BJ (cell line): ENCODE results near the gene PALLD. TPM values are rescaled to one million over a fixed set of nuclear protein-coding genes. Genes with fewer than 3 reads are reported as not detected.

Experiments
- CTCF ChIA-PET: fragments of 350-600 bp; formaldehyde crosslinking; extraction: SDS; loops from one replicate; lab custom pipeline; 2021; ENCODE audit warnings: antibody characterized with exemption, inconsistent platforms; lab: Yijun Ruan, JAX
- POLR2A ChIA-PET: fragments of 300-600 bp; sonication (Branson Sonifier 250); formaldehyde crosslinking; extraction: SDS; loops from one replicate; lab custom pipeline; 2021; ENCODE audit warnings: antibody characterized with exemption; lab: Charles Lee
- DNase-seq: peaks from one replicate; pipeline ENCODE4 v3.0.0-alpha.2; 2011; ENCODE audit warnings: low read depth
- H3K27me3 ChIP-seq: 2 replicates; pipeline ENCODE4 v1.6.0; 2011; ENCODE audit warnings: low read length; ENCODE audit not compliant: control insufficient read depth, insufficient read depth
- H3K36me3 ChIP-seq: 2 replicates; pipeline ENCODE4 v1.5.1; 2011; ENCODE audit warnings: low read length; ENCODE audit not compliant: control insufficient read depth, insufficient read depth
- H3K4me3 ChIP-seq: 2 replicates; pipeline ENCODE4 v1.5.1; 2011; ENCODE audit warnings: low read depth, mild to moderate bottlenecking, control low read depth, low read length
- polyA plus RNA-seq: library from polyadenylated mRNA; depleted of rRNA; stranded (reverse); fragments of >200 nt; gene quantifications from 2 replicates; pipeline ENCODE4 v1.2.3, GENCODE V29; 2011
- TF ChIP-seq, protein P1 (sequence below): IDR thresholded peaks from 2 replicates; pipeline ENCODE4 v1.5.1; 2011; ENCODE audit warnings: low read depth, mild to moderate bottlenecking, control low read depth, inconsistent platforms, low read length, moderate library complexity; ENCODE audit not compliant: insufficient read depth

The PALLD gene
- polyA plus RNA-seq, 1 experiment, result 30.3 TPM

DNA sequence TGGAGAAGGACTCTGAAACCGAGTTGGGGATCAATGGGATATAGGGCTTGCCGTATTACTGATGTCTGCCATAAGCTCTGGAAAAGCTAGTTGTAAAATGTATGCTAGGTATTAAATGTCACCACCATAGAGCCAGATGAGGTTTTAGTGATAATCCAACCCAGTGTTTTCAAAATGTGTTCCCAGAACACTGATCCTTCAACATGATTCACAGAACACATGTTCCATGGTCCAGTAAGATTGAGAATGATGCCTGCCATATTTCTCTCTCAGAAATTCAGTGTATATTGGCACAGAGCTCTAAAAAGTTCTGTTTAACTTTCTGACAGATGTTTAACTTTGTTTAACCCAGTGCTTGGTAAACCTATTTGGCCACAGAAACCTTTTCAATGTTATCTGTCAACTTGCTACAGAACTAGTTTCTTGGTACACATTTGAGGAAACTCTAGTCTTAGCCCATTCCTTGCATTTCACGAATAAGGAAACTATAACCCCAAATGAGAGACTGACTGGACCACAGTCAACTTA lies 160.2 kb downstream of the PALLD start:
- no peak for DNase-seq
- Histone ChIP-seq H3K4me3 (no peak overlapping the region), H3K27me3 (peaks cover under 1% of the 10 kb centered on the region), H3K36me3 (no peaks in the 10 kb centered on the region)
- TF ChIP-seq, protein P1, sequence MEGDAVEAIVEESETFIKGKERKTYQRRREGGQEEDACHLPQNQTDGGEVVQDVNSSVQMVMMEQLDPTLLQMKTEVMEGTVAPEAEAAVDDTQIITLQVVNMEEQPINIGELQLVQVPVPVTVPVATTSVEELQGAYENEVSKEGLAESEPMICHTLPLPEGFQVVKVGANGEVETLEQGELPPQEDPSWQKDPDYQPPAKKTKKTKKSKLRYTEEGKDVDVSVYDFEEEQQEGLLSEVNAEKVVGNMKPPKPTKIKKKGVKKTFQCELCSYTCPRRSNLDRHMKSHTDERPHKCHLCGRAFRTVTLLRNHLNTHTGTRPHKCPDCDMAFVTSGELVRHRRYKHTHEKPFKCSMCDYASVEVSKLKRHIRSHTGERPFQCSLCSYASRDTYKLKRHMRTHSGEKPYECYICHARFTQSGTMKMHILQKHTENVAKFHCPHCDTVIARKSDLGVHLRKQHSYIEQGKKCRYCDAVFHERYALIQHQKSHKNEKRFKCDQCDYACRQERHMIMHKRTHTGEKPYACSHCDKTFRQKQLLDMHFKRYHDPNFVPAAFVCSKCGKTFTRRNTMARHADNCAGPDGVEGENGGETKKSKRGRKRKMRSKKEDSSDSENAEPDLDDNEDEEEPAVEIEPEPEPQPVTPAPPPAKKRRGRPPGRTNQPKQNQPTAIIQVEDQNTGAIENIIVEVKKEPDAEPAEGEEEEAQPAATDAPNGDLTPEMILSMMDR, result no peak
- POLR2A ChIA-PET, result no interaction called here
- CTCF ChIA-PET, result interaction anchor here (1.0 to 1.3 kb wide), 2 partner anchors 21 to 26 kb away, joined by 3 read pairs; no protein-coding TSS in a partner anchor

DNA sequence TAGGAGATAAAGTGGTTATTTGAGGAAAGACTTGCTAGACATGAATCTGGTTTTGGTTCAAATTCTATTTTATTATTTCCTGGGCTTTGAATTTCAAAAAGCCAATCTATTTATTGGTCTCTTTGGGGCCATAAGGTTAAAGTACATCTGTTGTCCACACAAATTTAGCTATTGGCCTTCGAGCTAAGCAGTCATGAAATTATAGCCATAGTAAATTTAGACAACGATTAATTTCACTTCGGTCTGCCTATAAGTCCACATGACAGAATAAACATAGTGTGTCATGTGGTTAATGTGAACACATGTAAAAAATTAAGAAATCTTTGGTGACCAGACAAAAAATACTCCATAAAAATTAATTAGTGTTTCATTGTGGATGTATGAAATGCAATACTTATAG lies 161.9 kb downstream of the PALLD start:
- no peak overlapping the region for H3K4me3 ChIP-seq
- no peaks in the 10 kb centered on the region for H3K36me3 ChIP-seq
- peaks cover 5% of the 10 kb centered on the region for H3K27me3 ChIP-seq
- ChIA-PET CTCF (interaction anchor here (0.6 to 1.5 kb wide), 2 partner anchors 9 to 72 kb away, joined by 3 read pairs; no protein-coding TSS in a partner anchor), POLR2A (no interaction called here)
- DNase-seq, result no peak
- TF ChIP-seq, protein P1, result no peak

GRCh38 chr4:168659741-168660465 lies 163.1 kb downstream of the PALLD start:
- Histone ChIP-seq H3K4me3 (no peak overlapping the region), H3K27me3 (peaks cover 5% of the 10 kb centered on the region), H3K36me3 (no peaks in the 10 kb centered on the region)
- TF ChIP-seq, protein P1, result no peak
- ChIA-PET POLR2A (no interaction called here), CTCF (no interaction called here)
- DNase-seq, result no peak

DNA sequence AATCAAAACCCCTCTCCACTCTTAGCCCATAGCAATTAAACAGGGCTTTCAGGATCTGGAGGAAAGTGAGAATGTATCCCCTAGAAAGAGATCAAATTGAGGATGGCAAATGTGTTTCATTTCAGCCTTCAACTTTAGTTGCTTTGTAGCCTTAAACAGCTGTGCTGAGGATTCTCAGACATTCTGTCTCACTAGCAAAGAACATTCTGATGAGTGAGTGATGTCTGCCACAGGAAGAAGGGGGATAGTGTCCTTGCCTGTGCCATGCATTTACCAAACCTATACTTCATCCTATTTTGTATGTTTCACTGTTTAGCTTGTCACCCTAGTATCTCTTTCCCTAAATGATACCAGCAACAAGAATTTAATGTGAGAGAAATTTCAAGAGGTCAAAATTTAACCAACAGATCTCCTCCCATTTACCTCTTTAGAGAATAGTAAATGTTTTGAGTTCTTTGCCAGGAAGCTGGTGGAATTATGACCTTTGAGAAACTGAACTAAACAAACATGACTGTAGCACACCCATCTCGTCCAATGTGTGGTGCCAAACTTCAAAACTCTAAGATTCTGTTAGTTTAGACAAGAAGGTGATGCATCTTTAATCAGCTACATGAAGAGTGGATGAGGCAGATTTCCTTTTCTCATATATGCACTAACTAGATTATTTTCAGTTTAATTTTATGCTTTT lies 165.6 kb downstream of the PALLD start:
- TF ChIP-seq, protein P1, result no peak
- Histone ChIP-seq H3K4me3 (no peak overlapping the region), H3K27me3 (peaks cover 5% of the 10 kb centered on the region; the same call in 1 of the 2 replicates), H3K36me3 (no peaks in the 10 kb centered on the region)
- POLR2A ChIA-PET, result no interaction called here
- DNase-seq, result no peak
- CTCF ChIA-PET, result no interaction called here

GRCh38 chr4:168664242-168664891 lies 167.5 kb downstream of the PALLD start:
- POLR2A ChIA-PET, result no interaction called here
- no peak for DNase-seq
- TF ChIP-seq, protein P1, result no peak
- Histone ChIP-seq H3K27me3 (peaks cover 5% of the 10 kb centered on the region; the same call in 1 of the 2 replicates), H3K4me3 (no peak overlapping the region), H3K36me3 (no peaks in the 10 kb centered on the region)
- CTCF ChIA-PET, result no interaction called here
